Erythroblast (primary cell): Measurements from ENCODE around the gene IFNA5.
A peak's percentile ranks its signal among the peaks of the same experiment; 100 is the strongest.

Experiments
- DNase-seq, 2 experiments: peaks; one replicate each; lab custom pipeline; 2025; lab: John Stamatoyannopoulos, UW
- GATA1 ChIP-seq: IDR thresholded peaks from 2 replicates; pipeline ENCODE4 v1.6.1; 2011; ENCODE audit warnings: low read depth, mild to moderate bottlenecking, control low read depth, low read length, moderate library complexity
- POLR2A ChIP-seq: IDR thresholded peaks from 2 replicates; pipeline ENCODE4 v1.6.1; 2011; ENCODE audit warnings: mild to moderate bottlenecking, low read length

IFNA5 gene

DNA sequence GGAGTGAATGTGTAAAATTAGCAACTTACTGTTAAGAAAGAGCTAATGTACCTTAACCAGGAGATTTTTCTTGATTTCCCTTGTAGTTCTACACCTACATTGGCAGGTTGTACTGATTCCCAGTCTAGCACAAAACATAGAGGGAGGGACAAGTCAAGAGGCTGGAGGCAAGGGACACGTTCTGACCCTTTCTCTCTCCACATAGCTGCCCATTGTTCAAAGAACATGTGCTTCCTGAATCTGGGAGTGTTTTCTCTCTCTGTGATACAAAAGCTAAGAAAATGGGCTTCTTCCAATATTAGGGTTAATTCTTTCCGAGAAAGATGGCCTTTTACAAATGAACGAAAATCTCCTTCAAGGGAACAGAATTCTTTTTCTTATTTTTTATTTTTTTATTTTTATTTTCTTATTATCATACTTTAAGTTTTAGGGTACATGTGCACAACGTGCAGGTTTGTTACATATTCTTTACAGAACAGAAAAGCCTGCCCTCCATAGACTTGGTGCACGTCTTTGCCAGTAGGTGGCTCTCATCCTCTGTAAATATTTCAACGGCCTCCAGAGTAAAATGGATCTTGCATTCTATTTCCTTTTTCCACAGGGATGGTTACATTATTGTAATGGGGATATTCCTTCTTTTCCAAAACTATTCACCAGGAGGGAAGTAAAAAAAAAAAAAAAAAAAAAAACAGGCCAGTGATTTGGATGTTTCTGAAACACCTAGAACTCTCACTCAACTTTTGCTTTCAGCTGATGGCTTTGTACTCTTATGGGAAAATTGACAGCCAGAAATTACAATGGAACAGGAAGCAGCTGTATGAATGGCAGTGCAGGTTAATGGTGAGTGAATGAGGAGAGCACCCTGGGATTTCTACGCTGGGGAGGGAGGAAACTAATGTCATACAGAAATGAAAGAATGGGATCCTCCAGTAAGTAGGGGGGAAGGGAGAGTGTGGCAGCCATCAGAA is 13.1 kb upstream of the IFNA5 start:
- peak; percentile 35 to 55 for DNase-seq
- TF ChIP-seq POLR2A, result no peak
- TF ChIP-seq GATA1, result no peak

DNA sequence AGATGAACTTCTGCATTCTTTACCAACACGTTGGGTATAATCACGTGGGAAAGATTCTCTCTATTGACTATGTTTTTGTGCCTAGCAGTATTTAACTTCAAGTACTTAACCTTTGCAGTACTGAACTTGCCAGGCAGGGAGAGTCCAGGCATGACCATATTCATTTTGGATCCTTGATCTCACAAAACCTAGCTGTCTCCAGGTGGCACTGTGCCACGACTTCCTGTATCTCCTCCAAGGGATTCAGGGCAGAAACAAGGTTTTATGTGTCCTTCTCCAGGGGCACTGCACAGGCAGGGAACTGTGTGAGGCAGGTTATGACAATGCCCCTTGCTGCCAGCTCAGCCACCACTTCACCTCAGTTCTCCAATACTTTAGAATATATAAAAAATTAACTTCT is 11.7 kb upstream of the IFNA5 start:
- TF ChIP-seq POLR2A (no peak), GATA1 (no peak)
- no peak for DNase-seq

DNA sequence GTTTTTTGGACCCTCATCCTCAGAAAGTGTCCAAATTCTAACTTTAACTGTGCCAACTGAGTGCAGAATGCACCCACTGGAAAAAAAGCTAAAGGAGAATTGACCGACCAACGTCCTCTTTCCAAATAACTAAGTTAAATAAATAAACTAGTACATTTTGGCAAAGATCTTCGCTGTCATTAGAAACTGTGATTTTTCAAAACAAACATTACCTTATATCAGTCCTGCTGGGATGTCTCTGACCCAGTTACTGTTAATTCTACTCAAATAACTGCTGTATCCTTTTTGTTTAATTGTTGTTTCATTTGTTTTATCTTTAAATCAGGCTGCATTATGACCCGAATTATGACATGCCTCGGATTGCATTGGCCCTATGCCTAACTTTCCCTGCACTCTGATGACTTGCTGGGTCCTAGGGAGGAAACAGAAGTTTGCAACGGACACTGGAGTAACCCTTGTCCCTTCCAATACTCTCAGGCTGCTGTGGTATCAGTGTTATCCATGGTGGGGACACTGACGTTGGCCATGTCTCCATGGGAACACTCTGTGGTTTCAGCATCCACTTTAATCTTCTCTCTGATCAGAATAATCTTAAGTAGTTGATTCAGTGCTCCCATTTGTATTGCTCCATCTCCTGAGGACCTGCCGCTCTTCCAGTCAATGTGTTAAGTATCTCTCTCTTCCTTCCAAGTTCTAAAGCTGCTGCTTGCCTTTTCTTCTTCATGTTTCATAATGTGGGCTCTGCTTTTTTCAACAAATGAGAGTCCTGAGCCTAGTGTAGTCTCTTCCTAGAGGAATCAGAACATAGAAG is 11.1 kb upstream of the IFNA5 start:
- DNase-seq, result no peak
- no peak for TF ChIP-seq POLR2A
- no peak for TF ChIP-seq GATA1

DNA sequence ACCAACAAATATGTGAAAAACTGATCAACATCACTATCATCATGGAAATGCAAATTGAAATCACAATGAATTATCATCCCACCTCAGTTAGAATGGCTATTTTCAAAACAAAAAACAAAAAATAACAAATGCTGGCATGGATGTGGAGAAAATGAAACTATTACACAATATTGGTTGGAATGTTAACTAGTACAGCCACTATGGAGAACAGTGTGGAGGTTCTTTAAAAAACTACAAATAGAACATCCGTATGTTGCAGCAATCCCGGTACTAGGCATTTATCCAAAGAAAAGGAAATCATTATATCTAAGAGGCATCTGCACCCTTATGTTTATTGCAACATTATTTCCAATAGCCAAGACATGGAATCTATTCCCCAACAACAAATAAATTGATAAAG is 9.0 kb upstream of the IFNA5 start:
- DNase-seq, result no peak
- no peak for TF ChIP-seq POLR2A
- no peak for TF ChIP-seq GATA1

DNA sequence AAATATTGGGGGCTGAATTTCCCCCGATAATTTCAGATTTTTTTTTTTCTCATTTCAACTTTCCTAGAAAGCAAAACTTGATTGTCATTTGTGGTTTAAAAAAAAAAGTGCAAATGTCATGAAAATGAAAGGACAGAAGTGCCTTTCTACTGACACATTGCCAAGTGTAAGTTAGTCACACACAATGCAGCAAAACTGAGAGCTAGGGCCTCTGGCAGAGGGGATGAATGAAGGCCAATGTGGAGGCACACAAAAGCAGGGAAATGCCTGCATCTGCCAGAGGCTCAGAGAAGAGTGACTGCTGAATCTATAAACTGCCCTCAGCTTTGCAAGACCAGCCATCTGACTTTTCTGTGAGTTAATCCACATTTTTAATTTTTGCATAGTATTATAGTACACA is 6.8 kb upstream of the IFNA5 start:
- TF ChIP-seq GATA1, result no peak
- TF ChIP-seq POLR2A, result no peak
- DNase-seq, result no peak

DNA sequence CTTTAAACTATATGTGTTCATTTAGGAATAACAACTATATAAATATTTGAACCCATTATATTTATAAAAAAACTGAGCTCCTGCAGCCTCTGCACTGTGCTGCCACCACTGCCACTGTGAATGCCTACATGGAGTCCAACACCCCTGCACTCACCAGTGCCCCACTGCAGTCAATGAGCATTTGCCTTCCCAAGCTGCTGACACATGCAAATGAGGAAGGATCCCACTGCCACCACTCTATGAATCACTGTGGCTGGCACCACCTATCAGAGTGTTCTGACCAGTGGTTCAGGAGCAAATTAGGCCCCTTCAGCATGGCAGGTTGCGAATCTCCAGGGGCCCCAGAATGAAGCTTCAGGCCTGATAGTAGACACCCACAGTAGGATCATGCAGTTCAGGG is 9.1 kb downstream of the IFNA5 start:
- no peak for DNase-seq
- no peak for TF ChIP-seq POLR2A
- no peak for TF ChIP-seq GATA1

DNA sequence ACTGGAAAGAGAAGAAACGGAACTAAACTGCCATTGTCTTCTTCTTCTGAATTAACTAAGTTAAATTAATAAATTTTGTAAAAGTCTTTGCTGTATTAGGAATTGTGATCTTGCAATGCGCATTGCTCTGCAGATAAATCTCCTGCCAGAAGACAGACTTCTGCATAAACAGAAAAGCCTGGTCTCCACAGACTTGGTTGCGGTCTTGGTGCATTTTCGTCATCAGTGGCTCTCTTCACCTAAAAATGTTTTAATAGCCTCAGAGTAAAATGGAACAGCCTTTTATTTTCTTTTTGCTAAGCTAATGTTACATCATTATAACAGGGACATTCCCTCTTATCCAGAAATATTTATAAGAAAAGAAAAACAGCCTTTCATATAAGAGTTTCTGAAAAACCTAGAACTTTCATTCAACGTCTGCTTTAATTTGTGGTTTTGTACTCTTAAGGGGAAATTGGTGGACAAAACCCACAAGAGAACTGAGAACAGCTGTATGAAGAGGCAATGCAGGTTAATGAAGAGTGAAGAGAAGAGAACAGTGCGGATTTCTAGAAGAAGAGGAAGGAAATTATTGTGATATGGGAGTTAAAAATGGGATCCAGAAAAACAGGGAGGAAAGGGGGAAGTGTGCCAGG is 10.1 kb downstream of the IFNA5 start:
- DNase-seq, result no peak
- no peak for TF ChIP-seq GATA1
- no peak for TF ChIP-seq POLR2A

DNA sequence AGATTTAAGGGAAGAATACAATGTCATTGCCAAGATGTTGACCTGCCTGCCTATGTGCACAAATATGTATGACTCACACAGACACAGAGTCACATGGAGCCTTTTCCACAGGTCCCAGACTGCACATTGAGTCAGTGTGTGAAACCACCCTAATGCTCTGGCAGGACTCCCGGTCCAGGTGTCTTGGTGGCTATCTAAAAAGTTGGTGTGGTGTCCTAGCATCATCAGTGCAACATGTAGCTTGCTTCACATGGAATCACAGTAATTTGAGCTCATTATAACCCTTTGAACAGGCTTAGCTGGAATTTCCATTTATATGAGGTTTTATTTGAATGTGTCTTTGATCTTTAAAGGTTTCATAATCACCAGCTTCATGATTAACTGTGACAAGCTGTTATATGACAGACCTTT is 10.7 kb downstream of the IFNA5 start:
- no peak for TF ChIP-seq GATA1
- TF ChIP-seq POLR2A, result no peak
- DNase-seq, result no peak

DNA sequence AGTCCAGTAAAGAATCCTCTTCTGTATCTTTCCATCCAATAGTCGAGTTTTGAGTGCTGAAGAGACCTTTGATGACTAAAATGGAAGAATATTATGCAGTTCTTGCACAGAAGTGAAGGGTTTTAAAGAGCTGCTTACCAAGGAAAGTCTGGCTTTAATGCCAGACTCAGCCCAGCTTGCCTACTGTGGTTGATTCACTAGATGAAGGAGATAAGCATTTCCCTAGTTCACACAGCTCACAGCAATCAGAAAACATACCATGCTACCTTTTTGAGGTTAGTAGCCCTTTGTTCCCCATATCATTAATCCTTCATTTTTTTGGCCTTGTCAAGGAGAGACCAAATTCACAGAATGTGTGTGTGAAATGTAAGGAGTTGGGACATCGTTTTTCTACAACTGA is 15.3 kb downstream of the IFNA5 start:
- TF ChIP-seq GATA1 (no peak), POLR2A (no peak)
- no peak for DNase-seq

DNA sequence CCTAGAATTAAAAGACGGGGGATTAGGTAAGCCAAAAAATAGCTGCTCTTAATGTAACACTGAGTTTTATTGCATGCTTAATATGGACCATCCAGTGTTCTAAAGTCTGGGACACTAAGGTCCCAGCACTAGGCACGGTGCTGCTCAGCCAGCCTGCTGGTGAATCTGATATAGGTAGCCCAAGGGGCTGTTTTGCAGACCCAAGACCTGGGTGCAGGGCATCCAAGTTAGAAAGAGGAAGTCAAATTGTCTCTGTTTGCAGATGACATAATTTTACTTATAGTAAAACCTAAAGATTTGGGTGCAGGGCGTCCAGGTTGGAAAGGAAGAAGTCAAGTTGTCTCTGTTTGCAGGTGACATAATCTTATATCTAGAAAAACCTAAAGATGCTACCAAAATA is 17.8 kb downstream of the IFNA5 start:
- DNase-seq, result no peak
- no peak for TF ChIP-seq POLR2A
- no peak for TF ChIP-seq GATA1

DNA sequence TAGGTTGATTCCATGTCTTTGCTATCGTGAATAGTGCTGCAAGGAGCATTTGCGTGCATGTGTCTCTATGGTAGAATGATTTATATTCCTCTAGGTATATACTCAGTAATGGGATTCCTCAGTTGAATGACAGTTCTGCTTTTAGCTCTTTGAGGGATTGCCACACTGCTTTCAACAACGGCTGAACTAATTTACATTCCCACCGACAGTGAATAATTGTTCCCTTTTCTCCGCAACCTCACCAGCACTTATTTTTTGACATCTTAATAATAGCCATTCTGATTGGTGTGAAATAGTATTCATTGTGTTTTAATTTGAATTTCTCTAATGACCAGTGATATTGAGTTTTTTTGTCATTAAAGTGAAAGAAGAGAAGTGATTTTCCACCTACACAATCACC is 18.5 kb downstream of the IFNA5 start:
- no peak for TF ChIP-seq POLR2A
- no peak for TF ChIP-seq GATA1
- no peak for DNase-seq

DNA sequence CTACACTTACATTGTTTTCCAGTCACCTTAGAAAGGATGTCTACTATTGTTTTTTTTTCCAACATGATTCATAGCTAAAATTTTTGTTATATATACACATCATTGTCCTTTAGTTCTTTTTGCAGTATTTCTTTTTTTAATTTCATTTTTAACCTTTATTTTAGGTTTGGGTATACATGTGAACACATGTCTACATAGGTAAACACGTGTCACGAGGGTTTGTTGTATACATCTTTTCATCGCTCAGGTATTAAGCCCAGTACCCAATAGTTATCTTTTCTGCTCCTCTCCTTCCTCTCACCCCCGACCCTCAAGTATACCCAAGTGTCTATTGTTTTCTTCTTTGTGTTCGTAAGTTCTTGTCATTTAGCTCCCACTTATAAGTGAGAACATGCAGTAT is 19.0 kb downstream of the IFNA5 start:
- DNase-seq, result no peak
- no peak for TF ChIP-seq GATA1

DNA sequence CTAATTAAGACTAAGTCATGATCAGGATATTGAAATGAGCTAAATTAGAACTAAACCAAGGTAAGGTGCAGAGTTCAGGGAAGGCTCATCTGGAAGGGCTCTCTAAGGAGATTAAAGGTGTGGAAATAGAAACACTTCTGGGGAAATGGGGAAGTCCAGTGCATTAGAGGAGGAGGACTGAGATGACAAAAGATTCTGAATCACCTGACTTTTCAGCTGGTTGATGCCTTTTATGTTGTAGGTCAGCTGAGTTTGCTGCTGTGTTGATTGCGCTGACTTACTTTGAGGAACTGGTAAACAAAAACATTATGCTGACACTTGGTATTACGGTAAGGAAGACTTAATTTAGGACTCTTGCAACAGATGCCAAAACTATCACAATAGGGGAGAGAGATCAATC is 23.8 kb downstream of the IFNA5 start:
- TF ChIP-seq GATA1 (no peak), POLR2A (no peak)
- no peak for DNase-seq

DNA sequence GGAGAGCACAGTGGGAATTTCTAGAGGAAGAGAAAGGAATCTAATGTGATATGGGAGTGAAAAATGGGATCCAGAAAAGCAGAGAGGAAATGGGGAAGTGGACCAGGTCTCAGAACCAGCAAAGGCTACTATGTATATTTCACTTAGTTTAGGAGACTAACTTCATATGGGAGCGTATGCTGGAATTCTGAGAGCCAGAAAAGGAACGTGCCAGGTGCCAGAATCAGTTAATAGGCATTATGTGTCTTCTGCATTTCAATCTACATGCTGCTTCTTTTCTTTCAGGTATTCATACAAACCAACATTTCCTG is 36.8 kb downstream of the IFNA5 start:
- no peak for DNase-seq
- no peak for TF ChIP-seq GATA1
- no peak for TF ChIP-seq POLR2A
